Measurements from ENCODE around the gene CAD.
"Not testable (repeated sequence)": the region's sequence is repeated elsewhere in the genome, so short reads cannot be mapped to it uniquely, and the experiment has no call there.

The CAD gene

DNA sequence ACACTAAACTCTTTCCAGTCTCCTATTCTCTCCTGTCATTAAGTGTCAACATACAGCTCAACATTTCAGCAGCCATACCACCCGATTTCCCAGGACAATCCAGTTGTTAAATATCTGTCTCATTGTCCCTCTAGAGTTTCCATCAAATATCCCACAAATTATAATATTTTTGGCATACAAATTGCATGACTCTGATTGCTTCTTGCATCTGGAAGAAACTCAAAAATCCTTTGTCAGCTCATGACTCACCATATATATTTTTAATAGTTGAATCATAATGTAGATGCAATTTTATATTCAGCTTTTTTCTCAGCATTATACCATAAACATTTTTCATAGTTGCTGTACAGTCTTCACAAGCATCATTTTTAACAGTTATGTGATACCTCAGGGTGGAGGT is 38.5 kb downstream of the CAD start:
- DNase-seq: no peak

DNA sequence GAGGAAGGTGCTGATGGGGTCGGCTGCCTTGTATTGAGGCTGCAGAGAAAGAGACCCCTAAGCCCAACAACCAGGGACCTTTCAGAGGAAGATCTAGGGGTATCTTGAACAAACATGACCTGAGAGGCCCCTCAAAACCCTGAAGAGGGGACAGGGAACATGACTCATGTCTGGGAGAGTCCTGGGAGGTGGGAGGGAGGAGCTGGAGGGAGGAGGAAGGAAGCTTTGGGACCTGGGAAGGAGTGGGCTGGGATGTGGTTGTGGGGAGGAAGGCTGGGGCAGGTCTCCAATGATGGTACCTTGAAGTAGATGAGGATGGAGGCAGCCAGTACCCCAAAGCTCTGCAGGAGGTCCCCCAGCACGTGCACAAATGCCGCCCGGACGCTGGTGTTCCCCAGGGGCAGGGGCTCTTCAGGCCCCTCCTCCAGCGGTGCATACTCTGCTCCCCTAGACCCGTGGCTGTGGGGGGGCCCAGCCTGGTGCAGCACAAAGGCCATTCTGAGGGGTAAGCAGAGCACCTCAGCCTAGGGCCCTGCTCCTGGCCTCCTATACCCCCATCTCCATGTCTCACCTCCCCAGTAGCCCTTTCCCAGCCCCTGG is 39.8 kb downstream of the CAD start:
- no peak for DNase-seq

DNA sequence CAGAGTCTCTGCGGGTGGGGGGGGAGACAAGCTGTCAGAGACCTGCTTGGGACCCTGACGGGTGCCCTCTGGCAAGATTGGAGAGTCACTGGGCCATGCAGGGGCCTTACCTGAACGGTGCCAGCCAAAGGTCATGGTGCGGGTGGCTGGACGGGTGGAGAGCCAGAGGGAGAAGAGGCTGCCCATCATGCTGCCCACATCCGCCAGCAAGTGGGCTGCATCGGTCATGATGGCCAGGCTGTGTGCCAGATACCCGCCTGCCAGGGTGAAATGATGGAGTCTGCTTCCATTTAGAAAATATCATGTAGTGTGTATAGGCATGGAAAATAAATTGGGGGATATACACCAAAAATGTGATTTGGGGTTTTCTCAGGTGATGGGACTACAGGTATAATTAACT is 40.9 kb downstream of the CAD start:
- DNase-seq: no peak

DNA sequence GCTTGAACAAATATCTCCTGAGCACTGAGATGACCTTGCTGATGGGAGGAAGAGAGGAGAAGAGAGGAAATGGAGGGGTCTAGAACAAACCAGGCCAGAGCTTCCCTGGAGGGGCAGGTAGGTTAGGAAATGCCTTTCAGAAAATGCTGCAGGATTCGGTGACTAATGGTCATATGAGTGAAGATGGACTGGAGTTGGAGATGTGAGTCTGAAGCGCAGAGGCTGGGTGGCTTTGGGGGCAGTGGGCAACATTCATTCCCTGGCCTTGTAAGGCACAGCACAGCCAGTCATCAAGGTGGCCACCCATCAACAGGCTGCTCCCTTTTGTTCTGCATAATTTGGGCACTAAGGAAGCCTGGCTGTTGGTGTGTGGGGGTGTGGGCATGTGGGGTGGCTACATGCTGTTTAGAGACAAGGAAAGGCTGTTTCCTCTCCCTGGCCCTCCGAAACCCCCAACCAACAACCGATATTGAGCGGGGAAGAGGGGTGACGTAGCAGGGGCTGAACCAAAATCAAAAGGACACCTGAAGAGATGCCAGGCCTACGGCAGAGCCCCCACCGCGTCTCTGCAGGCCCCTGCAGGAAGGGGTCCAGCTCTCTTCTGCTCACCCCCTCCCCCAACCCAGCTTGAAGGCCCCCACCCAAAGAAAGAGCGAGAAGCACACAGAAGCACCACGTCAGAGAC is 44.2 kb downstream of the CAD start:
- DNase-seq: no peak

GRCh38 chr2:27261926-27262298 is 44.7 kb downstream of the CAD start:
- DNase-seq: no peak

- DNase-seq: peak; percentile 84
These were observed 45.5 kb downstream of the CAD start, which contains the start of gene SLC30A3 for GRCh38 chr2:27262379-27263286. SLC30A3 (minus strand) TSS chr2:27263047; CDS start chr2:27262906, 141 bp downstream.

DNA sequence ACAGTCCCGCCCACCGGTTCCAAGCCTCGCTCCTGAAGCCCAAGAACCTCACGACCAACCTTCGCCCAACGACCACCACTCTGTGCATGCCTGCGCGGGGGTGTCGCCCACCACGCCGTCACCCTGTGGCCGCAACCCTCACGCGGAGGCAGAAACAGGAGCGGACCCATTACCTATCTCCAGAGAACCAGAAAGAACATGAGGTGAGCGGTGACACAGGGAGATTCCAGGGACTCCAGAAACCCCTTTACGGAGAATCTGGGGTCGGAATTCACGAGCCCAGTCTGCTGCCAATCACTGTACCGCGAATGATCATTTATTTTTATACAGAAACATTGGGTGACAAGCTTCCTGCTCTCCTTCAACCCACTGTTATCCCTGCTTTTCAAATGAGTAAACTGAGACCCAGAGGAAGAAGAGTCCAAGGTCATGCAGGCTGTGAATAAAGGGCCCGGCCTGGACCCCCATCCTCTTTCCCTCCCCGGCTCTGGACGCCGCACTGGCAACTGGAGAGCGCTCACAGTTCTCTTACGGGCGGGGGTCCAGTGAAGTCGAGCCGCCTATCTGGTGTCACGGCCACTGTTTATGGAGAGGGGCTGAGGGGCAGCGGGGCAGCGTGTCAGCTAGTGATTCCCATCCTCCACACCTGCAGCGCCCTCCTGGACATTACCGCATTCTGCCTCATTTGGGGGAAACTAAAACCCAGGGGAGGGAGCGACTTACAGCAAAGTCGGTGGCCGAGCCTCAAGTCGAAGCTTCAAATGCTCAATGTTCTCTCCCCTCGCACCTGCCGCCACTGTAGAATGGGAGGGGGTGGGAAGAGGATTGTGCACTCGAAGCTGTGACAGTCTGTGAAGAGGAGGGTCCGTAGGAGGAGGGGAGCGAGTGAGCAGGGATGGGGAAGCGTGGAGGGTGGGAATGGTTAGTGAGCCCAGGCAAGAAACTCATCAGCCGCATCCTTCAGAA is 46.4 kb downstream of the CAD start:
- peak; percentile 55 for DNase-seq

DNA sequence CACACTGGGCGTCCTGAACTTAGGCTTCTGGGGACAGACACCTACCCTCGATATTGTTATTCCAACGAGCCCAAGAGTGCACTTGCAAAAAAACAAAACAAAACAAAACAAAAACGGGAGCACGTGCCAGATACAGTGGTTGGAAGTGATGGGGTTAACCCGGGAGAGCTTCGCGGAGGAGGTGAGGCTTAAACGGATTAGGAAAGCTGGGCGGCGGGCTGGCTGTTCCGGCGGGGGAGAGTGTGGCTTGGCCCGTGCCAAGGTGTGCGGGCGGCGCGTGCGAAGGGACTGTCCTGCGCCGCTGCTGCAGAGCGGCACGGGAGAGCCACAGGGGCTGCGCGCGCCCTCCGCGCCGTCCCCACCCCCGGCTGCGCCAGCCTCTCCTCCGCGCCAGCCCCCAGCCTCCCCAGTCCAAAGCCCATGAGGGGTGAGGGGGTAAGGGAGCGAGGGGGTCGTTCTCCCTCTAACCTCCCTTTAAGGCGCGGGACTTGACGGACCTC is 47.1 kb downstream of the CAD start:
- peak; percentile 51 for DNase-seq

DNA sequence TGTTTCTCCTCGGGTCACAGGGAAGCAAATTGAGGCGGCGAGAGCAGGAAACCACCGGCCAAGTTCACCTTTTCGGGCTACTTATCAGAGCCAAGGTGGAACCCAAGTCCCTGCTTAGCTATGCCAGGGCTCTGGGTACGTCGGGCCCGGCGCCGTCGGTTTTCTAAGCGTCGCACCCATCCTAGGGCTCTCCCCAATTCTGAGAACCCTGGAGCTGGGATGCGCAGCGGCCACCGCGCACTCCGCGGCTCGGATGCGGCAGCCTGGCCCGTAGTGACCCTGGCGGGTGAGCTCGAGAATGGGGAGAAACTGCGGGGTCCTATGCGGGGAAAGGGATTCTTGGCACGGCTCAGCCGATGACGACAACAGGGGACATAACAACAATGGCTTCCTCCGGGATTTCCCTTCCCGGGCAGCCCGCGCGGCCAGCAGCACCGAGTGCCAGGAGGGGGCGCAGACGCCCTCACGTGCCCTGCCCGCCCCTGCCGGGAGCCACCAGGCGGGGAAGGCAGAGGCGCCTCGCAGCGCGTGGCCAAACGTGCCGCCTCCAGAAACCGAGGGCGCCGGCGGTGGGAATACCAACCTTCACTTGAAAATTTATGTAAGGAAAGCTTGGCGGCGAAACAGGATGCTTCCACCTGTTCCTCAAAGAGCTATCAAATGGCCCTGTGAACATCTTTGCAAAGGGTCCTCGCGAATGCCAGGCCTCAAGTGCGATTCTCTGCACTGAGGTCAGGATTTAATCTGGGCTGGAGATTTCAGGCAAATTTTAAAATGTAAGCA is 47.8 kb downstream of the CAD start:
- DNase-seq: peak; percentile 81

DNA sequence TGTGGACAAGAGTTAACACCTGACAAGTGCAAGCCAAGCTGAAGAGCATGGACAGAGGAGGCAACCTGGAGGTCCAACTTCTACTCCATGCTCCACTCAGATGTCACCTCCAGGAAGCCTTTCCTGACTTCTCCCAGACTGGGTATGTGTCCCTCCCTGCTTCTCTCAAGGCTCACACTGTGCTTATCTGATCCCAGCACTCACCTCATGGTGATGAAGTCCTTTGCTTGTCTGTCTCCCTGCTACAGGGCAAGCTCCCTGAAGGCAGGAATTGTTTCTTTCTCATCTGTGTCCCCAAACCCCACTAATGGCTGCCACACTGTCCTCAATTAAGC is 48.3 kb downstream of the CAD start:
- DNase-seq: no peak

- DNase-seq: not testable (repeated sequence)
These were observed 51.1 kb downstream of the CAD start for GRCh38 chr2:27268296-27268695.

- DNase-seq: no peak
These were observed 53.0 kb downstream of the CAD start for GRCh38 chr2:27270131-27270530.

GRCh38 chr2:27270670-27271069 is 53.5 kb downstream of the CAD start:
- no peak for DNase-seq

- DNase-seq: no peak
These were observed 54.6 kb downstream of the CAD start for GRCh38 chr2:27271631-27272340.

DNA sequence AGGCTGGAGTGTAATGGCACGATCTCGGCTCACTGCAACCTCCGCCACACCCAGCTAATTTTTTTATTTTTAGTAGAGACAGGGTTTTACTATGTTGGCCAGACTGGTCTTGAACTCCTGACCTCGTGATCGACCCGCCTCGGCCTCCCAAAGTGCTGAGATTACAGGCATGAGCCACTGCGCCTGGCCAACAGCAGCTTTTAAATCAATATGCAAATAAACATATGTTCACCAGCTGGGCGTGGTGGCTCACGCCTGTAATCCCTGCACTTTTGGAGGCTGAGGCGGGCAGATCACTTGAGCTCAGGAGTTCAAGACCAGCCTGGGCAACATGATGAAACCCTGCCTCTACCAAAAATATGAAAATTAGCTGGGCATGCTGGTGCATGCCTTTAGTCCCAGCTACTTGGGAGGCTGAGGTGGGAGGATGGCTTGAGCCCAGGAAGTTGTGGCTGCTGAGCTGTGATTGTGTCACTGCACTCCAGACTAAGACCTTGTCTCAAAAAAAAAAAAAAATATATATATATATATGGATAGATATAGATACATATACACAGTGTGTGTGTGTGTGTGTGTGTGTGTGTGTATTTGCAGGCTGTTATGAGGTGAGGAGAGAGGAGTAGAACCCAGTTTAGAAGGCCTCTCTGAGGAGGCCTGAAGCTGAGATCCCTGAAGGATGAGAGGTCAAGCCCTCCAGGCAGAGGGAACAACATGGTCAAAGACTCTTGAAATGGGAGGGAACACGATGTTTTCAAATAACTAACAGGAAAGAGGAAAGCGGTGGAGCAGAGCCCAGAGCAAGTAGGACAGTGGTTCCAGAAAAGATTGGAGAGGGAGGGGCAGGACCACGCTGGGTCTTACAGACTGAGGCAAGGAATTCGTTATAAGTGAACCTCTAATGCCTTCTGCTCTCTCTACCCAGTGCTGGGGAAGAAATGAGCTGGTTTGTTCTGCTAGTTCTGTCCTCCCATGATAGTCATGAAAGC is 55.7 kb downstream of the CAD start:
- DNase-seq: not testable (repeated sequence)

- DNase-seq: no peak
These were observed 58.3 kb downstream of the CAD start, which contains the start of gene DNAJC5G for GRCh38 chr2:27275211-27276150. DNAJC5G (plus strand) TSS chr2:27275433; CDS start chr2:27276729, 1,296 bp downstream.

GRCh38 chr2:27278010-27278409 is 60.8 kb downstream of the CAD start:
- no peak for DNase-seq

- DNase-seq: no peak
These were observed 63.7 kb downstream of the CAD start for GRCh38 chr2:27280826-27281225.

Measured in right kidney (tissue), 1 donor.